SK-N-SH treated with all-trans-retinoic acid at 6 μM for 48 hours (cell line): ENCODE measurements around the gene PLPP1.

ENCODE experiments used
- PPARA ChIP-seq: fragments of 250-450 bp; sonication (Bioruptor Pico); IDR thresholded peaks from 2 replicates; pipeline ENCODE4 v1.5.0; 2020; ENCODE audit warnings: mild to moderate bottlenecking, borderline replicate concordance
- ZFP30 ChIP-seq: fragments of 450-650 bp; formaldehyde crosslinking; IDR thresholded peaks from 2 replicates; pipeline ENCODE4 v1.5.0; 2022; ENCODE audit warnings: mild to moderate bottlenecking, moderate library complexity
- ZNF8 ChIP-seq: fragments of 450-650 bp; formaldehyde crosslinking; IDR thresholded peaks from 2 replicates; pipeline ENCODE4 v1.5.0; 2020; ENCODE audit warnings: mild to moderate bottlenecking, moderate library complexity
- TF ChIP-seq, protein P1 (sequence below): fragments of 250-450 bp; sonication (Bioruptor Pico); IDR thresholded peaks from 2 replicates; pipeline ENCODE4 v1.5.1; 2020; ENCODE audit warnings: low read depth, mild to moderate bottlenecking, moderate library complexity

DNA sequence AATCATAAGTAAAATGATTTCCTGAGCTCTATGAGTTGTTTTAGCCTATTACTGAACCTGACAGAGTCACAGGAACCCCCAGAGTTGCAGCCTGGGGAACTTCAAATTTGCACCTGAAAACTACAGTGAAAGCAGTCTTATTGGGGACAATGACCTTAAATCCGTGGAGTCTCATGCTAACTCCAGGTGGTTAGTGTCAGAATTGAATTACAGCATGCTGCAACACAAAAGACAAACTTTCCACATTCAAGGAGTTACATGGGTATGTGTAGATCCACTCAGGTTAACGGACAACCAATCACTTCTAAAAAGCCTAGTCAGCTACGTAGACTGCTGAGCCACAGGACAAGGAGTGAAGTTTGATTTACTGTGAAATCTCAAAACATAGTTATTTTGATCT is 49.7 kb downstream of the PLPP1 start:
- TF ChIP-seq PPARA (CRISPR knock-in tag) (no peak), ZFP30 (CRISPR knock-in tag) (no peak), ZNF8 (CRISPR knock-in tag) (no peak)
- TF ChIP-seq, protein P1, sequence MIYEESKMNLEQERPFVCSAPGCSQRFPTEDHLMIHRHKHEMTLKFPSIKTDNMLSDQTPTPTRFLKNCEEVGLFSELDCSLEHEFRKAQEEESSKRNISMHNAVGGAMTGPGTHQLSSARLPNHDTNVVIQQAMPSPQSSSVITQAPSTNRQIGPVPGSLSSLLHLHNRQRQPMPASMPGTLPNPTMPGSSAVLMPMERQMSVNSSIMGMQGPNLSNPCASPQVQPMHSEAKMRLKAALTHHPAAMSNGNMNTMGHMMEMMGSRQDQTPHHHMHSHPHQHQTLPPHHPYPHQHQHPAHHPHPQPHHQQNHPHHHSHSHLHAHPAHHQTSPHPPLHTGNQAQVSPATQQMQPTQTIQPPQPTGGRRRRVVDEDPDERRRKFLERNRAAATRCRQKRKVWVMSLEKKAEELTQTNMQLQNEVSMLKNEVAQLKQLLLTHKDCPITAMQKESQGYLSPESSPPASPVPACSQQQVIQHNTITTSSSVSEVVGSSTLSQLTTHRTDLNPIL (CRISPR knock-in tag): no peak
